Measurements from ENCODE around the gene MVB12B.

DNA sequence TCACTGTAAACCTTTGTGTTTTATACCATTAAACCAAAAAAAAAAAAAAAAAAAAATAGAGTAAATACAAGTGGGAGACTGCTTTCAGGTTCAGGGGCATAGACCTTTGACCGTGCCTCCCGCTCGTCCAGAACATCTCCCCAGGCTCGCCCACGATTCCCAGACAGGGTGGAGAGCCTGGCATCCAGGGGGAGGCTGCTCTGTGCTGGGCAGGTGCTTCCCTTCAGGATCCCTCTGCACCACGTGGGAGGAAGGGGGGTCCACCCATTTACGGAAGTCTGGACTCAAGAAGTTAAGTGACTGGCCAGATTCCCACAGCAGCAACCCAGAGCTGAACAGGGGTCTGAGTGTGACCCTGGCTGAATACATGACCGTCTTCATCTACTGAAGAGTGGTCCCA is 161.7 kb downstream of the MVB12B start:
- TF ChIP-seq EZH2 (IDR thresholded peaks at IDR 0.05; ENCODE audit: low read depth, low read length, severe bottlenecking) (no peak), CBX8 (IDR thresholded peaks at IDR 0.05; ENCODE audit: borderline replicate concordance, low read depth, low read length) (no peak), NRF1 (IDR thresholded peaks at IDR 0.05; ENCODE audit: low read depth, low read length) (no peak), SP1 (IDR thresholded peaks at IDR 0.05; ENCODE audit: low read depth, low read length) (no peak), EP300 (IDR thresholded peaks at IDR 0.05; ENCODE audit: borderline replicate concordance in 1 of 2, low read depth in 2 of 2, low read length in 2 of 2) (no peak), ZNF274 (IDR thresholded peaks at IDR 0.05; ENCODE audit: borderline replicate concordance, extremely low read depth, low read length) (no peak), FOSL1 (IDR thresholded peaks at IDR 0.05; ENCODE audit: insufficient read depth, low read depth, low read length) (no peak), POLR2A (IDR thresholded peaks at IDR 0.05; ENCODE audit: control extremely low read depth in 1 of 2, low read depth in 2 of 2, low read length in 2 of 2) (no peak), HDAC2 (IDR thresholded peaks at IDR 0.05; ENCODE audit: borderline replicate concordance in 1 of 2, low read depth in 2 of 2, low read length in 2 of 2) (no peak), KDM1A (IDR thresholded peaks at IDR 0.05; ENCODE audit: borderline replicate concordance, low read length) (no peak)
- TF ChIP-seq, protein P1, sequence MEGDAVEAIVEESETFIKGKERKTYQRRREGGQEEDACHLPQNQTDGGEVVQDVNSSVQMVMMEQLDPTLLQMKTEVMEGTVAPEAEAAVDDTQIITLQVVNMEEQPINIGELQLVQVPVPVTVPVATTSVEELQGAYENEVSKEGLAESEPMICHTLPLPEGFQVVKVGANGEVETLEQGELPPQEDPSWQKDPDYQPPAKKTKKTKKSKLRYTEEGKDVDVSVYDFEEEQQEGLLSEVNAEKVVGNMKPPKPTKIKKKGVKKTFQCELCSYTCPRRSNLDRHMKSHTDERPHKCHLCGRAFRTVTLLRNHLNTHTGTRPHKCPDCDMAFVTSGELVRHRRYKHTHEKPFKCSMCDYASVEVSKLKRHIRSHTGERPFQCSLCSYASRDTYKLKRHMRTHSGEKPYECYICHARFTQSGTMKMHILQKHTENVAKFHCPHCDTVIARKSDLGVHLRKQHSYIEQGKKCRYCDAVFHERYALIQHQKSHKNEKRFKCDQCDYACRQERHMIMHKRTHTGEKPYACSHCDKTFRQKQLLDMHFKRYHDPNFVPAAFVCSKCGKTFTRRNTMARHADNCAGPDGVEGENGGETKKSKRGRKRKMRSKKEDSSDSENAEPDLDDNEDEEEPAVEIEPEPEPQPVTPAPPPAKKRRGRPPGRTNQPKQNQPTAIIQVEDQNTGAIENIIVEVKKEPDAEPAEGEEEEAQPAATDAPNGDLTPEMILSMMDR (IDR thresholded peaks at IDR 0.05; ENCODE audit: control extremely low read depth in 1 of 3, insufficient read depth in 1 of 3, low read depth in 1 of 3, low read length in 3 of 3) = no peak
- TF ChIP-seq, protein P2, sequence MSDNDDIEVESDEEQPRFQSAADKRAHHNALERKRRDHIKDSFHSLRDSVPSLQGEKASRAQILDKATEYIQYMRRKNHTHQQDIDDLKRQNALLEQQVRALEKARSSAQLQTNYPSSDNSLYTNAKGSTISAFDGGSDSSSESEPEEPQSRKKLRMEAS (IDR thresholded peaks at IDR 0.05) = no peak
